Measurements from ENCODE around the gene PTGS2. TPM values are rescaled to one million over a fixed set of nuclear protein-coding genes. Genes with fewer than 3 reads are reported as not detected.

PTGS2 gene
- total and polyA plus RNA-seq, 4 donors, result 5.3 to 20.6 (median 15.5) TPM

DNA sequence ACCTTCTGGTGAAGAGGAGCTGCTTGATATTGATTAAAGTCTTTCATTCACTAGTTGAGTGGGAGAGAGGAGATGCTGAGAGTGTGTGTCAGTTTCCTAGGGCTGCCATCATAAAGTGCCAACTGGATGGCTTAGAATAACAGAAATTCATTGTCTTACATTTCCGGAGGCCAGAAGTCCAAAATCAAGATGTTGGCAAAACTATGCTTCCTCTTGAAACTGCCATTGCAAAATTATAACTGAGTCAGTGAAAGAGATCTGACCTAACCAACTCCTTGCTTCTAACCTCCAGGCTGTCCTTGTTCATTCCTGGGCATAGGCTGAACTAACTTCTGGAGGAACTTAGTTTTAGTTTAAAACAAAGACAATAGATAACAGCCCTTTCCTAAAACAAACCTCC is 47.1 kb downstream of the PTGS2 start:
- Histone ChIP-seq H3K9me3 (ENCODE audit: control insufficient read depth in 4 of 4, insufficient read depth in 3 of 4, low read length in 3 of 4) (peaks cover 0 to 2% (median 0%) of the 10 kb centered on the region in 4 donors), H3K36me3 (ENCODE audit: control insufficient read depth in 4 of 4, insufficient read depth in 4 of 4, low read length in 4 of 4) (no peaks in the 10 kb centered on the region), H3K27ac (ENCODE audit: low read depth in 1 of 2, low read length in 1 of 2) (no peak overlapping the region), H3K27me3 (ENCODE audit: control insufficient read depth in 3 of 3, insufficient read depth in 3 of 3, low read length in 2 of 3) (no peaks in the 10 kb centered on the region), H3K4me1 (ENCODE audit: control insufficient read depth in 5 of 5, insufficient read depth in 5 of 5, low read length in 5 of 5) (no peaks in the 10 kb centered on the region), H3K9ac (ENCODE audit: insufficient read depth in 1 of 2, low read length in 2 of 2) (no peak overlapping the region), H3K4me3 (no peak overlapping the region)
- 58 to 80% methylated on average over 1 of the region's 1 CpG for WGBS, 2 donors
- TF ChIP-seq, protein P1, sequence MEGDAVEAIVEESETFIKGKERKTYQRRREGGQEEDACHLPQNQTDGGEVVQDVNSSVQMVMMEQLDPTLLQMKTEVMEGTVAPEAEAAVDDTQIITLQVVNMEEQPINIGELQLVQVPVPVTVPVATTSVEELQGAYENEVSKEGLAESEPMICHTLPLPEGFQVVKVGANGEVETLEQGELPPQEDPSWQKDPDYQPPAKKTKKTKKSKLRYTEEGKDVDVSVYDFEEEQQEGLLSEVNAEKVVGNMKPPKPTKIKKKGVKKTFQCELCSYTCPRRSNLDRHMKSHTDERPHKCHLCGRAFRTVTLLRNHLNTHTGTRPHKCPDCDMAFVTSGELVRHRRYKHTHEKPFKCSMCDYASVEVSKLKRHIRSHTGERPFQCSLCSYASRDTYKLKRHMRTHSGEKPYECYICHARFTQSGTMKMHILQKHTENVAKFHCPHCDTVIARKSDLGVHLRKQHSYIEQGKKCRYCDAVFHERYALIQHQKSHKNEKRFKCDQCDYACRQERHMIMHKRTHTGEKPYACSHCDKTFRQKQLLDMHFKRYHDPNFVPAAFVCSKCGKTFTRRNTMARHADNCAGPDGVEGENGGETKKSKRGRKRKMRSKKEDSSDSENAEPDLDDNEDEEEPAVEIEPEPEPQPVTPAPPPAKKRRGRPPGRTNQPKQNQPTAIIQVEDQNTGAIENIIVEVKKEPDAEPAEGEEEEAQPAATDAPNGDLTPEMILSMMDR (IDR thresholded peaks at IDR 0.05; ENCODE audit: control extremely low read depth, extremely low read depth), result no peak
- DNase-seq (no peak), ATAC-seq (ENCODE audit: insufficient read depth, low FRiP score) (no peak)

DNA sequence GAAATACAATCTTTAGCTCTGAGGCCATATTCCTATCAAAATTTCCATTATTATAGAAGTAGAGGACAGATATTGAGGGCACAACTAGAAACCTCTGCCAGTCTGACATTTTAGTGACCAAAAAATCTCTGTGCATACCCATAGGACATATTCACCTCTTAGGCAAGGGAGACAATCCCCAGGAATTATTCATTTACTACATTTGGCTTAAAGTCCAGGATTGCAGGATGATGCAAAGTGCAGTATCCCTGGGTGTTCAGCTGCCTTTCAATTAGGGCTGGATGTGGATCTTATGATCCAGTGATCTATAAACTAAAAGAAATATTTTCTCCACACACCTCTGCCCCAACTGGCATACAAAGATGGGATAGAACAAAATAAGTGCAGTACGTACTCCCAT is 50.9 kb downstream of the PTGS2 start:
- DNase-seq (no peak), ATAC-seq (ENCODE audit: insufficient read depth, low FRiP score) (no peak)
- TF ChIP-seq, protein P1 (IDR thresholded peaks at IDR 0.05; ENCODE audit: control extremely low read depth, extremely low read depth), result no peak
- Histone ChIP-seq H3K36me3 (ENCODE audit: control insufficient read depth in 4 of 4, insufficient read depth in 4 of 4, low read length in 4 of 4) (no peaks in the 10 kb centered on the region), H3K4me1 (ENCODE audit: control insufficient read depth in 5 of 5, insufficient read depth in 5 of 5, low read length in 5 of 5) (peaks cover 0 to 5% (median 0%) of the 10 kb centered on the region in 5 donors), H3K9ac (ENCODE audit: insufficient read depth in 1 of 2, low read length in 2 of 2) (no peak overlapping the region), H3K27ac (ENCODE audit: low read depth in 1 of 2, low read length in 1 of 2) (no peak overlapping the region), H3K4me3 (no peak overlapping the region), H3K27me3 (ENCODE audit: control insufficient read depth in 3 of 3, insufficient read depth in 3 of 3, low read length in 2 of 3) (no peaks in the 10 kb centered on the region), H3K9me3 (ENCODE audit: control insufficient read depth in 4 of 4, insufficient read depth in 3 of 4, low read length in 3 of 4) (peaks cover 0 to 2% (median 0%) of the 10 kb centered on the region in 4 donors)
- 93 to 100% methylated on average over 1 of the region's 1 CpG for WGBS, 2 donors

DNA sequence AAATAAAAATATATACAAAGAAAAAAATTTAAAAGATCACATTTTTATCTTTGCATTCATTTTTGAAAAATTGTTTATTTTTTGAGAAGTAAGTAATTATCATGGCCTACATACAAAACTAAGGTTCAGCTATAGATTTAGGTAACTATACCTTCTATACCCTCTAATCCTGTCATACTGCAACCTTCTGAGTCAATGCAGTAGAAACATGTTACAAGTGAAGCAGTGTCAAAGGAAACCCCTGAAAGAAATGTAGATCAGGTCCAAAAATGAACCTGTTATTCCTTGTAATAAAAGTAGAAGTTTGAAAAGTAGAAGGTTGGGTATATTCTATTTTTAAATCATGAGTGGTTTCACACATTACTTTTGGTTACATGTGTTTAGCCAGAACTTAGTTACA is 51.3 kb downstream of the PTGS2 start:
- H3K36me3 ChIP-seq (ENCODE audit: control insufficient read depth in 4 of 4, insufficient read depth in 4 of 4, low read length in 4 of 4), result no peaks in the 10 kb centered on the region
- ATAC-seq (ENCODE audit: insufficient read depth, low FRiP score), result no peak
- peaks cover 0 to 5% (median 0%) of the 10 kb centered on the region in 5 donors for H3K4me1 ChIP-seq (ENCODE audit: control insufficient read depth in 5 of 5, insufficient read depth in 5 of 5, low read length in 5 of 5)
- no peak overlapping the region for H3K9ac ChIP-seq (ENCODE audit: insufficient read depth in 1 of 2, low read length in 2 of 2)
- no peak overlapping the region for H3K27ac ChIP-seq (ENCODE audit: low read depth in 1 of 2, low read length in 1 of 2)
- H3K27me3 ChIP-seq (ENCODE audit: control insufficient read depth in 3 of 3, insufficient read depth in 3 of 3, low read length in 2 of 3), result no peaks in the 10 kb centered on the region
- no peak overlapping the region for H3K4me3 ChIP-seq
- peaks cover 0 to 2% (median 0%) of the 10 kb centered on the region in 4 donors for H3K9me3 ChIP-seq (ENCODE audit: control insufficient read depth in 4 of 4, insufficient read depth in 3 of 4, low read length in 3 of 4)
- DNase-seq, result no peak
- TF ChIP-seq, protein P1 (IDR thresholded peaks at IDR 0.05; ENCODE audit: control extremely low read depth, extremely low read depth), result no peak

DNA sequence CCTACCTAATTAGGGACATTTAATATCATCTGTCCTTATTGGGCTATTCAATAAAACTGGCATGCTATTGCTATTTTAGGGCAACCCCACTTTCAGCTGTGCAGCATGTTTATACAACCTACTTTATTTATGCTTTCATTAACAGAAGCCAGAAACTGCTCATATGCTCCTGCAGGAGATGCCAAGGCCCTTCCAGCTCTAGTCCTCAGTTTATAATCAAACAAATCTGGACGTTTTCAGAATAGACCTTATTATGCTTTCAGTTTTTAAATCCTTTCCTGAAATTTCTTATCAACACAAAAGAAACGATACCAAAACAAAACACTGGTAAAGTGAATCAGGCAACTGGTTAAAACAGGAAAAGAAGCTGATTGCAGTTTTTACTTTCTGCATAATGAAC is 53.2 kb downstream of the PTGS2 start:
- H3K4me3 ChIP-seq, result no peak overlapping the region
- DNase-seq, result peak in 1 of 3 donors; percentile 21
- TF ChIP-seq, protein P1 (IDR thresholded peaks at IDR 0.05; ENCODE audit: control extremely low read depth, extremely low read depth), result no peak
- WGBS, 2 donors, result 17 to 23% methylated on average over 2 of the region's 2 CpGs
- no peaks in the 10 kb centered on the region for H3K36me3 ChIP-seq (ENCODE audit: control insufficient read depth in 4 of 4, insufficient read depth in 4 of 4, low read length in 4 of 4)
- no peaks in the 10 kb centered on the region for H3K9me3 ChIP-seq (ENCODE audit: control insufficient read depth in 4 of 4, insufficient read depth in 3 of 4, low read length in 3 of 4)
- H3K27me3 ChIP-seq (ENCODE audit: control insufficient read depth in 3 of 3, insufficient read depth in 3 of 3, low read length in 2 of 3), result no peaks in the 10 kb centered on the region
- H3K9ac ChIP-seq (ENCODE audit: insufficient read depth in 1 of 2, low read length in 2 of 2), result no peak overlapping the region
- H3K4me1 ChIP-seq (ENCODE audit: control insufficient read depth in 5 of 5, insufficient read depth in 5 of 5, low read length in 5 of 5), result peaks cover 0 to 5% (median 0%) of the 10 kb centered on the region in 5 donors
- no peak for ATAC-seq (ENCODE audit: insufficient read depth, low FRiP score)
- H3K27ac ChIP-seq (ENCODE audit: low read depth in 1 of 2, low read length in 1 of 2), result no peak overlapping the region
